ENCODE results near the gene NEO1. TPM values are rescaled to one million over a fixed set of nuclear protein-coding genes. Genes with fewer than 3 reads are reported as not detected.
A peak's percentile ranks its signal among the peaks of the same experiment; 100 is the strongest.

Gene NEO1
- total and polyA plus RNA-seq, 9 of the 15 experiments (the other 6 are each of a cell fraction or from before 2014, with no cell fraction given) = 0.08 to 1.7 (median 0.48) TPM

GRCh38 chr15:73323374-73323955 is 271.2 kb downstream of the NEO1 start:
- Histone ChIP-seq H3K9me3 (replicated peaks; ENCODE audit: control insufficient read depth, insufficient read depth, low read depth, low read length) (no peaks in the 10 kb centered on the region), H2AFZ (ENCODE audit: low read depth, low read length) (no peak overlapping the region), H4K20me1 (replicated peaks; ENCODE audit: control insufficient read depth, insufficient read depth, low read length) (0 out of 2 replicates have a peak, but pooled peaks cover 16% of the 10 kb centered on the region), H3K79me2 (ENCODE audit: control insufficient read depth, insufficient read depth, low read length) (no peaks in the 10 kb centered on the region), H3K27me3 (ENCODE audit: control insufficient read depth in 2 of 2, insufficient read depth in 2 of 2, low read length in 2 of 2) (peaks cover 22 to 73% of the 10 kb centered on the region in 2 experiments), H3K27ac (ENCODE audit: extremely low read depth, low read depth, low read length) (no peak overlapping the region), H3K4me3 (no peak overlapping the region), H3K9me1 (ENCODE audit: control insufficient read depth, insufficient read depth, low read length) (no peaks in the 10 kb centered on the region), H3K36me3 (ENCODE audit: control insufficient read depth, insufficient read depth, low read length) (no peaks in the 10 kb centered on the region), H3K4me2 (ENCODE audit: insufficient read depth, low read length) (no peak overlapping the region), H3K4me1 (replicated peaks in 1 of 2; ENCODE audit: control insufficient read depth in 2 of 2, insufficient read depth in 2 of 2, low read length in 2 of 2) (peaks cover 0 to 20% of the 10 kb centered on the region in 2 experiments; a peak in 2 of 5 replicates), H3K9ac (ENCODE audit: insufficient read depth in 1 of 2, low read depth in 2 of 2, low read length in 2 of 2) (no peak overlapping the region)
- POLR2A ChIA-PET = interaction anchor here (0.9 kb wide), 1 partner anchor 382 kb away, joined by 3 read pairs; no protein-coding TSS in a partner anchor
- in situ Hi-C loops (cut with MboI) = no loop called here
- intact Hi-C loops (cut with micrococcal nuclease) = no loop called here
- ATAC-seq (no peak), DNase-seq (ENCODE audit: extremely low read depth in 1 of 4, low spot score in 3 of 4) (no peak), FAIRE-seq (no peak)
- CTCF ChIA-PET (ENCODE audit: low intra/inter-chr PET ratio) = no interaction called here
- WGBS (ENCODE audit: insufficient coverage, low coverage, missing lambda C conversion rate) = 11% methylated on average over 28 of the region's 30 CpGs
- no TSS peak for BruUV-seq (replicated peaks)
- TF ChIP-seq PCBP1 (IDR thresholded peaks at IDR 0.05; ENCODE audit: low read depth, low read length, poor library complexity, severe bottlenecking) = peak; percentile 20
- TF ChIP-seq CBFA2T2 (conservative IDR thresholded peaks at IDR 0.05) = no peak

GRCh38 chr15:73323956-73324355 is 271.7 kb downstream of the NEO1 start:
- H3K4me2 ChIP-seq (ENCODE audit: insufficient read depth, low read length) = no peak overlapping the region
- no peak for ATAC-seq
- intact Hi-C loops (cut with micrococcal nuclease) = no loop called here
- ChIA-PET POLR2A (interaction anchor here (0.9 kb wide), 1 partner anchor 382 kb away, joined by 3 read pairs; no protein-coding TSS in a partner anchor), CTCF (ENCODE audit: low intra/inter-chr PET ratio) (no interaction called here)
- H3K4me1 ChIP-seq (replicated peaks in 1 of 2; ENCODE audit: control insufficient read depth in 2 of 2, insufficient read depth in 2 of 2, low read length in 2 of 2) = peaks cover 0 to 16% of the 10 kb centered on the region in 2 experiments; a peak in 2 of 5 replicates
- in situ Hi-C loops (cut with MboI) = no loop called here
- BruUV-seq (replicated peaks) = no TSS peak
- H2AFZ ChIP-seq (ENCODE audit: low read depth, low read length) = no peak overlapping the region
- H3K79me2 ChIP-seq (ENCODE audit: control insufficient read depth, insufficient read depth, low read length) = no peaks in the 10 kb centered on the region
- no peaks in the 10 kb centered on the region for H3K36me3 ChIP-seq (ENCODE audit: control insufficient read depth, insufficient read depth, low read length)
- H3K9me1 ChIP-seq (ENCODE audit: control insufficient read depth, insufficient read depth, low read length) = no peaks in the 10 kb centered on the region
- WGBS (ENCODE audit: insufficient coverage, low coverage, missing lambda C conversion rate) = 2% methylated on average over 14 of the region's 16 CpGs
- no peak overlapping the region for H3K27ac ChIP-seq (ENCODE audit: extremely low read depth, low read depth, low read length)
- DNase-seq (ENCODE audit: extremely low read depth in 1 of 4, low spot score in 3 of 4) = no peak
- no peak overlapping the region for H3K4me3 ChIP-seq
- 0 out of 2 replicates have a peak, but pooled peaks cover 16% of the 10 kb centered on the region for H4K20me1 ChIP-seq (replicated peaks; ENCODE audit: control insufficient read depth, insufficient read depth, low read length)
- no peak overlapping the region for H3K9ac ChIP-seq (ENCODE audit: insufficient read depth in 1 of 2, low read depth in 2 of 2, low read length in 2 of 2)
- H3K27me3 ChIP-seq (ENCODE audit: control insufficient read depth in 2 of 2, insufficient read depth in 2 of 2, low read length in 2 of 2) = peaks cover 22 to 70% of the 10 kb centered on the region in 2 experiments
- H3K9me3 ChIP-seq (replicated peaks; ENCODE audit: control insufficient read depth, insufficient read depth, low read depth, low read length) = no peaks in the 10 kb centered on the region
- no peak for FAIRE-seq
- TF ChIP-seq NFATC3 (IDR thresholded peaks at IDR 0.05) (no peak), TRIM25 (IDR thresholded peaks at IDR 0.05; ENCODE audit: borderline replicate concordance) (no peak), THAP7 (CRISPR knock-in tag; IDR thresholded peaks at IDR 0.05) (no peak), GTF3C2 (IDR thresholded peaks at IDR 0.05; ENCODE audit: borderline replicate concordance, extremely low read depth, insufficient read length) (no peak), ZBTB26 (CRISPR knock-in tag; IDR thresholded peaks at IDR 0.05) (no peak)
